ENCODE results near the gene KRTAP5-6. TPM values are rescaled to one million over a fixed set of nuclear protein-coding genes. Genes with fewer than 3 reads are reported as not detected.

KRTAP5-6 gene
- polyA plus RNA-seq, 2 of the 4 experiments (the other 2 are of a cell fraction), result not detected

DNA sequence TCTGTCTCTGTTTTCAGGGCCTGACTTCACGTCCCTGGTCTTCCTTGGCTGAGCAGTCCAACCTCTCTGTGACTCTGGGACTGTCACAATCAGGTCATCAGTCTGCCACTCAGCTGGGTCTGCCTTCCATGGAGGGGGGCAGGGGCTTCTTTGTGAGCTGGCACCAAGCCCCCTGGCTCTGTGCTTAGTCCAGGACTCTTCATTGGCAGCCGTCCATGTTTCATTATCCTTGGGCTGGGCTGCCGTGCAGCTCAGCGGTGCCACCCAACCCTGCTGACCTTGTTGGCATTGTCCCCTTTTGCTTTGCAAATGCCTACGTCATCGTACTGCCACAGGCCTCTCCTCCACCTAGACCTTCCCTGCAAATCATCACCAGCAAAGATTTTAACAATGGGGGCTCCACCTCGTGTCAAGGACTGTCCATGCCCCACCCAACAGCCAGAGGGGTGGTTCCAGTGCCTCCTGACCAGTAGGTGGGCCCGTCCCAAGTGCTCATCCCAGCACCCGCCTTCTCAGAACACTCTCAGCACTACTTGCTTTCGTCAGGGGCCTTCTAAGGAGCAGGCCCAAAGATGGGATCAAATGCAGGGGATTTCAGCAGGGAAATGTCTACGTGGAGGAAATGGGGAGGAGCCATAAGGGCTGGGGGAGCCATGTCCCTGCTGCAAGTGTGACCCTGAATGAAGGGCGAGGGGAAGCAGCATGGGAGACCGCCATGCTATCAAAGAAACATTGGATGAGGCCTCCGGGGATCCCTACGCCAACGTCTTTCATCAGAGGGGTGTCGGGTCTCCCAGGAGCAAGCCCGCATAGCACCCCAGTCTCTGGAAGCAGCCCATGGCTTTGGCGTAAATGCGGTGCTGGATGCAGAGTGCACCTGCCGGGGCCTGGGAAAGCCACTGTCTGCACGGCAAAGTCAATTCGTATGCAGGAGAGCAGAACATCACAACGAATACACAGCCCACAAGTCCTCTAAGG is 18.2 kb downstream of the KRTAP5-6 start:
- H3K27ac ChIP-seq, result no peak overlapping the region
- no peak overlapping the region for H3K4me2 ChIP-seq
- no peak overlapping the region for H3K4me3 ChIP-seq
- no peak for DNase-seq (ENCODE audit: low read depth in 1 of 2, low spot score in 1 of 2)
- TF ChIP-seq, protein P1, sequence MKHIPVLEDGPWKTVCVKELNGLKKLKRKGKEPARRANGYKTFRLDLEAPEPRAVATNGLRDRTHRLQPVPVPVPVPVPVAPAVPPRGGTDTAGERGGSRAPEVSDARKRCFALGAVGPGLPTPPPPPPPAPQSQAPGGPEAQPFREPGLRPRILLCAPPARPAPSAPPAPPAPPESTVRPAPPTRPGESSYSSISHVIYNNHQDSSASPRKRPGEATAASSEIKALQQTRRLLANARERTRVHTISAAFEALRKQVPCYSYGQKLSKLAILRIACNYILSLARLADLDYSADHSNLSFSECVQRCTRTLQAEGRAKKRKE (CRISPR knock-in tag; IDR thresholded peaks at IDR 0.05; ENCODE audit: low read depth), result no peak
- TF ChIP-seq KDM1A (IDR thresholded peaks at IDR 0.05; ENCODE audit: low read depth) (no peak), CBX8 (IDR thresholded peaks at IDR 0.05) (no peak), FOXS1 (CRISPR knock-in tag; IDR thresholded peaks at IDR 0.05) (no peak), EHMT2 (IDR thresholded peaks at IDR 0.05; ENCODE audit: low read depth) (no peak), SREBF2 (IDR thresholded peaks at IDR 0.05) (no peak), EP300 (IDR thresholded peaks at IDR 0.05) (no peak), EHF (CRISPR knock-in tag; IDR thresholded peaks at IDR 0.05) (no peak), KDM5A (IDR thresholded peaks at IDR 0.05) (no peak), FOSB (CRISPR knock-in tag; IDR thresholded peaks at IDR 0.05) (no peak), JUNB (IDR thresholded peaks at IDR 0.05) (no peak), RCOR1 (IDR thresholded peaks at IDR 0.05; ENCODE audit: low read depth, low read length) (no peak), ZNF302 (CRISPR knock-in tag; IDR thresholded peaks at IDR 0.05) (no peak), ZFP36 (IDR thresholded peaks at IDR 0.05; ENCODE audit: borderline replicate concordance, partially characterized antibody) (no peak), ZC3H11A (IDR thresholded peaks at IDR 0.05) (no peak), HOXB13 (CRISPR knock-in tag; IDR thresholded peaks at IDR 0.05; ENCODE audit: low read depth) (no peak)
- TF ChIP-seq, protein P2, sequence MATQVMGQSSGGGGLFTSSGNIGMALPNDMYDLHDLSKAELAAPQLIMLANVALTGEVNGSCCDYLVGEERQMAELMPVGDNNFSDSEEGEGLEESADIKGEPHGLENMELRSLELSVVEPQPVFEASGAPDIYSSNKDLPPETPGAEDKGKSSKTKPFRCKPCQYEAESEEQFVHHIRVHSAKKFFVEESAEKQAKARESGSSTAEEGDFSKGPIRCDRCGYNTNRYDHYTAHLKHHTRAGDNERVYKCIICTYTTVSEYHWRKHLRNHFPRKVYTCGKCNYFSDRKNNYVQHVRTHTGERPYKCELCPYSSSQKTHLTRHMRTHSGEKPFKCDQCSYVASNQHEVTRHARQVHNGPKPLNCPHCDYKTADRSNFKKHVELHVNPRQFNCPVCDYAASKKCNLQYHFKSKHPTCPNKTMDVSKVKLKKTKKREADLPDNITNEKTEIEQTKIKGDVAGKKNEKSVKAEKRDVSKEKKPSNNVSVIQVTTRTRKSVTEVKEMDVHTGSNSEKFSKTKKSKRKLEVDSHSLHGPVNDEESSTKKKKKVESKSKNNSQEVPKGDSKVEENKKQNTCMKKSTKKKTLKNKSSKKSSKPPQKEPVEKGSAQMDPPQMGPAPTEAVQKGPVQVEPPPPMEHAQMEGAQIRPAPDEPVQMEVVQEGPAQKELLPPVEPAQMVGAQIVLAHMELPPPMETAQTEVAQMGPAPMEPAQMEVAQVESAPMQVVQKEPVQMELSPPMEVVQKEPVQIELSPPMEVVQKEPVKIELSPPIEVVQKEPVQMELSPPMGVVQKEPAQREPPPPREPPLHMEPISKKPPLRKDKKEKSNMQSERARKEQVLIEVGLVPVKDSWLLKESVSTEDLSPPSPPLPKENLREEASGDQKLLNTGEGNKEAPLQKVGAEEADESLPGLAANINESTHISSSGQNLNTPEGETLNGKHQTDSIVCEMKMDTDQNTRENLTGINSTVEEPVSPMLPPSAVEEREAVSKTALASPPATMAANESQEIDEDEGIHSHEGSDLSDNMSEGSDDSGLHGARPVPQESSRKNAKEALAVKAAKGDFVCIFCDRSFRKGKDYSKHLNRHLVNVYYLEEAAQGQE (IDR thresholded peaks at IDR 0.05), result no peak
- TF ChIP-seq, protein P3, sequence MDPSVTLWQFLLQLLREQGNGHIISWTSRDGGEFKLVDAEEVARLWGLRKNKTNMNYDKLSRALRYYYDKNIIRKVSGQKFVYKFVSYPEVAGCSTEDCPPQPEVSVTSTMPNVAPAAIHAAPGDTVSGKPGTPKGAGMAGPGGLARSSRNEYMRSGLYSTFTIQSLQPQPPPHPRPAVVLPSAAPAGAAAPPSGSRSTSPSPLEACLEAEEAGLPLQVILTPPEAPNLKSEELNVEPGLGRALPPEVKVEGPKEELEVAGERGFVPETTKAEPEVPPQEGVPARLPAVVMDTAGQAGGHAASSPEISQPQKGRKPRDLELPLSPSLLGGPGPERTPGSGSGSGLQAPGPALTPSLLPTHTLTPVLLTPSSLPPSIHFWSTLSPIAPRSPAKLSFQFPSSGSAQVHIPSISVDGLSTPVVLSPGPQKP (IDR thresholded peaks at IDR 0.05; ENCODE audit: low read depth, low read length), result no peak
- TF ChIP-seq, protein P4, sequence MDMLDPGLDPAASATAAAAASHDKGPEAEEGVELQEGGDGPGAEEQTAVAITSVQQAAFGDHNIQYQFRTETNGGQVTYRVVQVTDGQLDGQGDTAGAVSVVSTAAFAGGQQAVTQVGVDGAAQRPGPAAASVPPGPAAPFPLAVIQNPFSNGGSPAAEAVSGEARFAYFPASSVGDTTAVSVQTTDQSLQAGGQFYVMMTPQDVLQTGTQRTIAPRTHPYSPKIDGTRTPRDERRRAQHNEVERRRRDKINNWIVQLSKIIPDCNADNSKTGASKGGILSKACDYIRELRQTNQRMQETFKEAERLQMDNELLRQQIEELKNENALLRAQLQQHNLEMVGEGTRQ (IDR thresholded peaks at IDR 0.05), result no peak
- TF ChIP-seq, protein P5, sequence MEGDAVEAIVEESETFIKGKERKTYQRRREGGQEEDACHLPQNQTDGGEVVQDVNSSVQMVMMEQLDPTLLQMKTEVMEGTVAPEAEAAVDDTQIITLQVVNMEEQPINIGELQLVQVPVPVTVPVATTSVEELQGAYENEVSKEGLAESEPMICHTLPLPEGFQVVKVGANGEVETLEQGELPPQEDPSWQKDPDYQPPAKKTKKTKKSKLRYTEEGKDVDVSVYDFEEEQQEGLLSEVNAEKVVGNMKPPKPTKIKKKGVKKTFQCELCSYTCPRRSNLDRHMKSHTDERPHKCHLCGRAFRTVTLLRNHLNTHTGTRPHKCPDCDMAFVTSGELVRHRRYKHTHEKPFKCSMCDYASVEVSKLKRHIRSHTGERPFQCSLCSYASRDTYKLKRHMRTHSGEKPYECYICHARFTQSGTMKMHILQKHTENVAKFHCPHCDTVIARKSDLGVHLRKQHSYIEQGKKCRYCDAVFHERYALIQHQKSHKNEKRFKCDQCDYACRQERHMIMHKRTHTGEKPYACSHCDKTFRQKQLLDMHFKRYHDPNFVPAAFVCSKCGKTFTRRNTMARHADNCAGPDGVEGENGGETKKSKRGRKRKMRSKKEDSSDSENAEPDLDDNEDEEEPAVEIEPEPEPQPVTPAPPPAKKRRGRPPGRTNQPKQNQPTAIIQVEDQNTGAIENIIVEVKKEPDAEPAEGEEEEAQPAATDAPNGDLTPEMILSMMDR (IDR thresholded peaks at IDR 0.05), result no peak
- ChIA-PET CTCF (interaction anchor here (0.7 to 3.6 kb wide), 5 partner anchors 7 to 167 kb away, joined by 3 to 25 read pairs (median 4); no protein-coding TSS in a partner anchor), POLR2A (no interaction called here)
- no peaks in the 10 kb centered on the region for H3K4me1 ChIP-seq
- ATAC-seq, result no peak
- FAIRE-seq, result no peak
- whole genome bisulfite sequencing (ENCODE audit: missing lambda C conversion rate), result 74% methylated on average over 24 of the region's 24 CpGs
- H3K9me3 ChIP-seq, result no peaks in the 10 kb centered on the region

All from A549 (cell line).